ENCODE measurements around the gene EPHA6.
"Not testable (repeated sequence)": the region's sequence is repeated elsewhere in the genome, so short reads cannot be mapped to it uniquely, and the experiment has no call there.

Gene EPHA6

DNA sequence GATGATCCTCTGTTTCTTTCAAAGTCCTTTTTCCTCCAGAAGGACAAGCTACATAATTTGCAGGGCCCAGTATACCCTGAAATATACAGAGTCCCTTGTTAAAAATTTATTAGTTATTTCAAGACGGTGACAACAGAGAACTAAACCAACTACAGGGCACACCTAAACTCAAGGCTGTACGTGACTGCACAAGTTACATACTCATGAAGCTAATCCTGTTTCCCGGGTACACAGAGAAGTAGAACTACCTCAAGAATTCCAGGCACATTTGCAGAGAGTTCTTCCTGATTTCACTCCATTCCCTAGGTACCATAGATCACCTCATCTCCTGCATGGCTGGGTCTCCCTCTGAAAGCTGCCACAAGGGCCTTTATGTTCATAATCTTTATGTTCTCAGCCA is 670.8 kb downstream of the EPHA6 start:
- DNase-seq = no peak

DNA sequence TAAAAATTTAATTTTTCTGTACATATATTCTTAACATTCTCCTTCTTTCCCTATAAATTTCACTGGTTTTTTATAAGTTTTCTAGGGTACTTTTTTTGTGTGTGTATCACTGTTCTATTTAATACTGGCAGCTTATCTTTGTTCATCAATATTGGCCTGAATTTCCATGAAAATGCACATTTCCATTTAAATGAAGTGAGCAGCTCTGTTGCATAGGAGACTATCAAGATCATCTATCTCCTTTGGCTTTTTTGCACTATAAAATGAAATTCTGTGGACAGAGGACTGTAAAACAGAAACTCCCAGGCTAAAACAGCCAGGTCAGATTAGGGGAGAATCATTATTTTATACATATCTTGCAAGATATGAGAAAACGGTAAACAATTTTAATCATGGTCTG is 673.2 kb downstream of the EPHA6 start:
- no peak for DNase-seq

DNA sequence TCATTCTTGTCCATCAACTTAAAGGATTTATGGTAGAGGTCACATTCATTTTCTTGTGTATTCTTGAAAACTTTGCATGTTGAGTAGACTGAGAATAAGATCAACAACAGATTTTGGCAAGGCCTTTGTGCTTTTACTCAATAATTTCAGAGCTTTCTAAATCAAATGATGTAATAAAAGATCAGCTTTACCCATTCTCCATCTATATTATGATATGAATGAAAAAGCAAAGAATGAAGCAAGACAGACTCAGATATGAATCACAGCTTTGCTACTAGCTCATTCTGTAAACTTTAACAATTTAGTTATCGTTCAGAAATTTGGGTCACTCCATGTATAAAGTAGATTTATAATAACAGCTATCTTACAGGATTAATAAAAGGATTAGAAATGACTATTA is 674.3 kb downstream of the EPHA6 start:
- no peak for DNase-seq

DNA sequence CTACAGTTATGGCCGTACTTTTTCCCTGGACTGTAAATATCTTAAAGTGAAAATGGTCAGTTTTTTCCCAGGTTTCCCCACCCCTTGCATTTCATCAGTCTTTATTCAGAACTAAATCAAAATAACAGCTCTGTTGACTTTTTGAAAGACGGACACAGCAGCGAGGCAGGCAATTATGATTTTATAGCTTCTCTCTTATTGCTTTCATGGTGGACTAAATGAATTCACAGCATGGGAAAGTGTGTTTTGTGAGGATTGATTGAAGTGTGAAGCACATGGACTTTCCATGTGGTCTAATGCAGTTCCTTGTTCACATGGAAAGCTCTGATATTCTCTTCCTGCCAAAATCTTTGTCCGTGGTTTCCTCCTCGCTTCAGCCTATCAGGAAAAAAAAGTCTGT is 681.5 kb downstream of the EPHA6 start:
- DNase-seq = no peak

DNA sequence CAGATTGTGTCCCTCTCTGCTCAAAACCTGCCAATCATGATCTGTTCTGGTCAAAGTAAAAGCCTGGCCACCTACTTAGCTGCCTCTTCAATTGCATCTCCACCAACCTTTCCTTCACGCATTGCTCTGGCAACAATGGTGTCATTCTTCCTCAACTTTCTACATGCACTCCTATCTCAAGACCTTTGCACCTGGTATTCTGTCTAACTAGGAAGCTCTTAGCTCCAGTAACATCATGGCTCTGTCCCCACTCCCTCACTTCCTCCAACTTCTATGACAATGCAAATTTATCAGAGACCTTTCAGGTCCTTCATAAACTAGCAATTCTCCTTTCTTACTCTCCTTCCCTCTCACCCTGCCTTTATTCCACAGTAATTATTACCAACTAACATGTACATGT is 682.7 kb downstream of the EPHA6 start:
- DNase-seq = no peak

DNA sequence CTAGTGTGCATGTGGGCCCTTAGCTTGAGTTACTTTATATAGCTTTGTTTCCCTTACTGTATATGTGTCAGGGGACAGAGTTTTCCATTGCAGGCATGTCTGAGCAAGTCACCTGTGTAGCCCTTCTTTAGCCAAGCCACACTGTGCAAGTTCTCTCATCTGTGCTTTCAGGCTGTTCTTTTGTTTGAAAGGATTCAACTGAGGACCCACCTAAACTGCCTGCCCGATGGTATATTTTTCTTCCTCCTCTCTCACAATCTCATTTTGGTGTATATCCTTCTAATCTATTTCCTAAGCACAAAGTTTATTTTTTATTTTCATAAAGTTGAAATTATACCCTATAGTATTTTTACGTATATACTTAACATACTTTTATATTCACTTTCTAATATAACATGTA is 690.1 kb downstream of the EPHA6 start:
- DNase-seq = no peak

DNA sequence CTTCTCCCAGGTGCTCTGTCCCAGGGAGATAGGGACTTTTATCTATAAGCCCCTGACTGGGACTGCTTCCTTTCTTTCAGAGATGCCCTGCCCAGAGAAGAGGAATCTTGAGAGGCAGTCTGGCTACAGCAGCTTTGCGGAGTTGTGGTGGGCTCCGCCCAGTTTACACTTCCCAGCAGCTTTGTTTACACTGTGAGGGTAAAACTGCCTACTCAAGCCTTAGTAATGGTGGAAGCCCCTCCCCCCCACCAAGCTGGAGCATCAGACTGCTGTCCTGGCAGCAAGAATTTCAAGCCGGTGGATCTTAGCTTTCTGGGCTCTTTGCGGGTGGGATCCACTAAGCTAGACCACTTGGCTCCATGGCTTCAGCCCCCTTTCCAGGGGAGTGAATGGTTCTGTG is 696.4 kb downstream of the EPHA6 start:
- DNase-seq = no peak

DNA sequence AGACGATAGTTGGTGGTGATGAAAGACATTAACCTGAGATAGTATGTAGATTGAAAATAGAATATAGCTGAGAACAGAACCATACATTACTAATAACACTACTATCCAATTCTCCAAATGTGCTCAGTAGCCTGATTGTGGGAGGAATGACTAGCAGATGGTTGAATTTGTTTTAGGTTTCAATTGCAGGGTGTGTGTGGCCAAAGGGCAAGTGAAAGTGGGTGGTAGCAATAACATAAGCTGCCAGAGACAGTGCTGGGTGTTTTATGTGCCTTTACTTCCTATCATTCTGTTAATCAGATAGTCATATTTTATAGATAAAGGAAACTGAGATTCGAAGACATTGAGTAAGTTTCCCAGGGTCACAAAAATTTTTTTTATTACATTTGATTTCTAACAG is 700.7 kb downstream of the EPHA6 start:
- no peak for DNase-seq

DNA sequence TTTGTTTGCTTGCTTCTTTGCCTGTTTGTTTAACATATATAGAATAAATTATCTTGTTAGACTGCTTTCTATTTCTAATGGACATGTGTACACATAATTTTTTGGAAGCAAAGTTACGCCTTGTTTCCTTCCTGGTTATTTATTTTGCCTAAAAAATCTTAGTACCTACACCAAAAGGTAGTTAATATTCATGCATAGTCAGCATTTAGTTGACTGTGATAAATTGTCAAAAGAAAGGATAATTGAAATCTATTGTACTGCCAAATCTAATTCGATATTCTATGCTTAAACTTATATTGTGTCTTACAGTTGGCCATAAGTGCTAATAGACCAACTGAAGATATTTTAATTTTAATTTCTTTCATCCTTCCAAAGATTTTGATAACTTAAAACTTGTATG is 716.3 kb downstream of the EPHA6 start:
- DNase-seq = no peak

DNA sequence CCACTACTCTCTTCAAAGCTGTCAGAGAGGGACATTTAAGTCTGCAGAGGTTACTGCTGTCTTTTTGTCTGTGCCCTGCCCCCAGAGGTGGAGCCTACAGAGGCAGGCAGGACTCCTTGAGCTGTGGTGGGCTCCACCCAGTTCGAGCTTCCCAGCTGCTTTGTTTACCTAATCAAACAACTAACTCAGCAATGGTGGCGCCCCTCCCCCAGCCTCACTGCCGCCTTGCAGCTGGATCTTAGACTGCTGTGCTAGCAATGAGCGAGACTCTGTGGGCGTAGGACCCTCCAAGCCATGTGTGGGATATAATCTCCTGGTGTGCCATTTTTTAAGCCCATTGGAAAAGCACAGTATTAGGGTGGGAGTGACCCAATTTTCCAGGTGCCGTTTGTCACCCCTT is 733.2 kb downstream of the EPHA6 start:
- not testable (repeated sequence) for DNase-seq

DNA sequence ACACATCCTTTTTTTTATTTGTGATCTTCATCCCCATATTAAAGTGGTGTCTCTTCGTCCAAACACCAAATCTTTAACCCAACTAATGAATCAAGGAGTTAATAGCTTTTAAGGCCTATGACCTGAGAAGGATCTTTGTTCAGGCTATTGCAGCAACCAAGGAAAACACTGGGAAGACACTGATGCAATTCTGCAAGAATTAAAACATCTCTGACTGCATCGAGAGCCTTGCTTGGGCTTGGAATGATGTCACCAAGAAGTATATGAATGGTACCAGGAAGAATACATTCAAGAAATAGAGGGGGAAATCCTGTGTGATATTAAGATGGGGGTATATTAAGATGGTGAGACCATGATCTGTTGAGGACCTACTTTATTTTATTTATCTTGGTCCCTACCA is 736.0 kb downstream of the EPHA6 start:
- DNase-seq = no peak

DNA sequence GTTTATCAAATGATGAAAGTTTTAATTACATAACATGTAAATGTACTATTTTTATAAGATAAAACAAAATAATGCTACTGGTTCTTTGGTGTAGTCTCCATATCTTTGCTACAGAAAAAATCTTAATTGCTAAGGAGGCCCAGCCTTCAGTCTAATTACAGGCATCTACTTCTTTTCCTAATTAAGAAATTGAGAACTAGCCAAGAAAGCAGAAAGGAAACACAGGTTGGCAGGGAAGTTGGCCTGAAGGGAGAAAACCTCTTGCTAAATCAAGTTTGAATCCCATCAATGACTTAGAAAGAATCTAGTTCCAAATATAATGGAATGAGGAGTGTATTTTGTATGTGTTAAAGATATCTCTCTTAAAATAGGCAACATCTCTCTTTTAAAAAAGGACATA is 737.8 kb downstream of the EPHA6 start:
- DNase-seq = no peak

DNA sequence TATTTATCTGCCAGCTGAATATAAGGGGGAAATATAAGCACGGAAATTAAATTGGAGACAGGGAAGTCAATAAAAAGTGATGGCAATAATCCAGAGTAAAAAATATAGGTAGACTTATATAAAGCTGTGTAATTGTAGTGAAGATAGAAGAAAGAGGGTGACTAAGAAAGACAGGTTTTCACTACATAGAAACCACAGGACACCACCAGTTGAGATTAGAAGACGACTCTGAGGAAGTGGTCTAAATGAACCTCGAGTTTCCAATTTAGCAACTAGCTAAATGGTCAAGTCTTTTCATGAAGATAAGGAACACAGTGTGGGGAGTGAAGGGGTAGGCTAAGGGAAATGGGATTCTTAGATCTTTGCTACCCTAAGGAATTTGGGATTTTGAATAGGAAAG is 761.3 kb downstream of the EPHA6 start:
- no peak for DNase-seq

DNA sequence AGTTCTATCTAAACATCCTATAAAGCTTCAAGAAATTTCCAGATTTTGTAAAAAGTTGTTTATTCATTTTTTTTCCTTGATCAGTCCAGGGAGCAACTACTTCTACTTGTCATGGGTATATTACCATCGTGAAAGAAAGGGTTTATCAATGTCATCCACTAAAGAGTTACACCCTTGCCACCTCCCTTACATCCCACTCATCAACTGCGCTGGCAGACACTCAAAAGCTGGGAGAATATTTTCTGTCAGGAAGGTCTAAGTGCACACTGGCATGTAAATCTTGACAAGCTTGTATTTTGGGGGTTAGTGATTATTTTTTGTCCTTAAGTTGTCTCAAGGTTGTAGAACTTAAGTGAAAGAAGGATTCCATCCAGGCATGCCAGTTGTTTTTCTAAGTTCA is 761.8 kb downstream of the EPHA6 start:
- no peak for DNase-seq

DNA sequence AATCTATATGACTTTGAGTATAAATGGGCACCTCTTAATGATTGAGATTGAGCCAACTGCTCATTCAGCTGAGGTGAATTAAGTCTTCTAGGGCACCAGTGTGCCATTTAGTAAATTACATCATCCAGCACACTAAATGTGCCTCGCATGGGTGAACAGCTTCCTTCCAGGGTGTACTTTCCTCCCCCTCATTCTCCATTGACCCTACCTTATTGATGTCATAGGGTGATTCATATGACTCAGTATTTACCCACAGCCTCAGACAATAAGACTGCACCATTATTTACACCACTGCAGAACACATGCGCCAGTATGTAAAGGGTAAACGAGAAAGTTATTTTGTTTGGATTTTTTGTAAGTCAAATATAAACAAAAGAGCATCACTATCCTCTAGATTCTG is 765.0 kb downstream of the EPHA6 start:
- no peak for DNase-seq

DNA sequence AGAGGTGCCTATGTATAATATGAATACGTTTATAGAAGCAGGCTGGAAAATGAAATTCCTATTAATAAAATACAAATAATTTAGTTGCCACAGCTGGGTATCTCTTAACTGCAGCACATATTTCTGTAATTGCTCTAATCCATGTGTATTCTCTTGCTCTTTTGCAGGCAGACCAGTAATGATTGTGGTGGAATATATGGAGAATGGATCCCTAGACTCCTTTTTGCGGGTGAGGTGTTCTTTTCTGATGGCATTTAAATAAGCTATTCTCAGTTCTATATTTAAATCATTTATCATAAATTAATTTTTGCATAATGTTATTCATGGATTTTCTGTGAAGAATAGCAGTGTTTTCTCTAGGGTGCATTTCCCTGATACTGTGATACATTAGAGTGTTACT is 796.2 kb downstream of the EPHA6 start:
- no peak for DNase-seq

DNA sequence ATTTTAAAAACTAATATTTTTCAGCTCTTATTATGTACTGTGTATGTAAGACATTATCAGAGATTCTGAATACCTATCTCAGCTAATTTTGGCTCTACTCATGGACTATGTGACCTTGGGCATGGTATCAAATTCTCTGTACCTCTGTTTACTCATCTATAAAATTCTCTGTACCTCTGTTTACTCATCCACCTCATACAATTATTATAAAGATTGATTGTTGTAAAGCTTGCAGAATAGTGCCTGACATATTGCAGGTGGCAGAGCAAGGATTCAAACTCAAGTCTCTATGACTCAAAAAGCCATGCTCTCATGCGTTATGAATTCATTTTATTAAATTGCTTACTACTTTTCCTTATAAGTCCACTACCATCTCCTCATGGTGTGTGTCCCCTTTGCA is 798.2 kb downstream of the EPHA6 start:
- no peak for DNase-seq

DNA sequence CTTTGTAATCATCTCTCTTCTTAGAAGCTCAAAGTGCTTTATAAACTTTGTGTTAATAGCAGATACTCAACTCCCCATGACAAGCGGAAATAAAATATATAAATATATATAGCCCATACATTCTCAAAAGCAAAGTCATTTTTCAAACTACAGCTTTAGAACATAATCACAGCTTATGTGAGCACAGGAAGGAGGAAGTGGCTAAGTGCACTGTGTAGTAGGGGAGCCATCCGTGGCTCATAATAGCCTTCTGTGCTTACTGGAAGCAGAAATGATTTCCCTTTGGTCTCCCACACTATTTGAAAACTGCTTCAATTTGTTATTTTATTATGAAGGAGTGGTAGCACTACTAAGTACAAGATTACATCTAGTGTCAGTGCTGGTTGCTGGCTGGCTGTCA is 798.7 kb downstream of the EPHA6 start:
- no peak for DNase-seq

DNA sequence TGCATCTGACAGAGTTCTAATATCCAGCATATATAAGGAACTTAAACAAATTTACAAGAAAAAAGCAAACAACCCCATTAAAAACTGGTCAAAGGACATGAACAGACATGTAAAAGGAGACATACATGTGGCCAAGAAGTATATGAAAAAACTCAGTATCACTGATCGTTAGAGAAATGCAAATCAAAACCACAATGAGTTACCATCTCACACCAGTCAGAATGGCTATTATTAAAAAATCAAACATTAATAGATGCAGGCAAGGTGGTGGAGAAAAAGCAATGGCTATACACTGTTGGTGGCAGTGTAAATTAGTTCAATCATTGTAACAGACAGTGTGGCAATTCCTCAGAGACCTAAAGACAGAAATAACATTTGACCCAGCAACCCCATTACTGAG is 806.1 kb downstream of the EPHA6 start:
- DNase-seq = not testable (repeated sequence)

DNA sequence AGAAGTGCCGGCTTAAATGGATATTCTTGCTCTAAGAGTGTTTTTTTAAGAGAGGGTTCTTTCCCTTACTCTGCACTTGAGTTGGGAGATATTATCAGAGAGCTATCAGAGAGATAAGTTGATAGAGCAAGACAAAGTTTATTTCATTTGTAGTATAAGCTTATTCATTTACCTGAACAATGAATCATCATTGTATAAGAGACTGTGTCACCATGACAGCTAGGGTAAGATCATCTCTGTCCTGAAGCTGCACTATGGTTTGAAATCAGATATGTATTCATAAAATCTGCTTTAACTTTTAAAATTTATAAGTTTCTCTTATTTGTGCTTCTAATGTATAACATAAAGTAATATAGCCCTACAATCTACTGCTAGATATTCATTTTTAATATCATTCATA is 822.1 kb downstream of the EPHA6 start:
- no peak for DNase-seq

DNA sequence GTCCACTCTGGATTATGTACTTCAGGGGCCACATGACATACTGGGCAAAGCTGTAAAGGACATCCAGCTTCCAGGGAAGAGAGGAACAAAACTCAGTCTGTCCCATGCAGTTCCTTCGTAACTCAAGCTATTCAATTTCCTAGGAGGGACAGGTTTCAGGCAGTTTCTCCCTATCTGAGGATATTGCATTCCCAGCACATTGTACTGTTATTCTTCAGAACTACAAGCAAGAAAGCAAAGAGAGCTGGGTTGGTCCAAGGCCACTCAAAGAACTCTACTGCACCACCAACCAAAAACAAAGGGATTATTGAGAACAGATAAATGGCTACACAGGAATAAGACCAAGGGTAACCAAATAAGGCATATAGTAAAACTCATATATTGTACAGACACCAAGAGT is 832.5 kb downstream of the EPHA6 start:
- DNase-seq = no peak

DNA sequence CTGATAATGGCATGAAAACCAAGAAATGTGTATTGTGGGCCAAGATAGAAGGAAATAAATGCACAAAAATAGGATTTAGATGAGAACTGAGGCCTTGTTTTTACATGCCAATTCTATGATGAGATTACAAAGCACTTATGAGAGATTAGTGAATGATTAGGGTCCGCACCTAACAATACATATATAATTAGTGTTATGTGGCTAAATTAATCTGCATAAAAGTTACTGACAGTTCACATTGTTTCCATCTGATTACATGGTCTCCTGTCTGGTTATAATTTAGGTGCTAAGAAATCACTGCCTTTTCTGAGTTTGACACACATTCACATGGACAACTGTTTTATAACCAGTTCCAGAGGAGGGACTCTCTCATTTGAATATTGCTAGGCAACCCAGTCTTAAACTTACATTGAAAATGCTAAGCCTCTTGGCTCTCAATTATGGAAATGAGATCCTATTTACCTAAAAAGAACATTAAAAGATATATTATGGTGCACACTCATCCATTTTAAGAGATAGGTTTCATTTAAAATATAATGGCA is 833.1 kb downstream of the EPHA6 start:
- DNase-seq = no peak

DNA sequence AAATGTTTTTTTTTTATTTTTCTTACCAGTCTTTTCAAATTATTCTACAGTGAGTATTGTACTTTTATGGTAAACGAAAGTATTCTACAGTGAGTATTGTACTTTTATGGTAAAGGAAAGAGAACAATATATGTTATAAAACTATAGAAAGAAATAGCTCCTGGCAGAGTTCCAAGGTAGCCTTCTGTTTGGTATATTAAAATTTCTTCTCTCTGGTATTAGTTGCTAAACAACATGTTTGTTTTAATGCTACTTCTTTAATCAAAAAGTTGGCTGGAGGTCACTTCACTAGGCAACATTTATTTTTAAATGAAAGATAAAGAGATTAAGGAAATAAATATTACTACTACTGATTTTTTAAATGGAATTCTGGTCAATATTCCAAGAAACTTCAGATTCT is 841.6 kb downstream of the EPHA6 start:
- DNase-seq = no peak

DNA sequence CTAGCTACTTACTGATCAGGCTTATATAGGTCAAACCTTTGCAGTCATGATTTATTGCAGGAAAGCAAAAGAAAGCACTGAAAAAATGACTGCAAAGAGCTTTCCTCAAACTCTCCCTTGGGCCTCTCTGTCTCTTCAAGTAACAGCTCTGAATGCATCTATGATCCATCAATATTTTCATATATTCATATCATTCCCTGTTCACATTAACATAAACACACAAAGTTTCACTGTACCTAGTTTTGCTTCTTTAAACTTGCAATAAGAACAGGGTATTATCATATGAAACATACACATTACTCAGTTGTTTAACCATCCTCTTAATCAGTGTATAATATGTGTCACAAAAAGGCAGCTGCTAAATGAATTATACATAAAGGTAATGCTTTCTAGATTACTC is 842.2 kb downstream of the EPHA6 start:
- DNase-seq = no peak

DNA sequence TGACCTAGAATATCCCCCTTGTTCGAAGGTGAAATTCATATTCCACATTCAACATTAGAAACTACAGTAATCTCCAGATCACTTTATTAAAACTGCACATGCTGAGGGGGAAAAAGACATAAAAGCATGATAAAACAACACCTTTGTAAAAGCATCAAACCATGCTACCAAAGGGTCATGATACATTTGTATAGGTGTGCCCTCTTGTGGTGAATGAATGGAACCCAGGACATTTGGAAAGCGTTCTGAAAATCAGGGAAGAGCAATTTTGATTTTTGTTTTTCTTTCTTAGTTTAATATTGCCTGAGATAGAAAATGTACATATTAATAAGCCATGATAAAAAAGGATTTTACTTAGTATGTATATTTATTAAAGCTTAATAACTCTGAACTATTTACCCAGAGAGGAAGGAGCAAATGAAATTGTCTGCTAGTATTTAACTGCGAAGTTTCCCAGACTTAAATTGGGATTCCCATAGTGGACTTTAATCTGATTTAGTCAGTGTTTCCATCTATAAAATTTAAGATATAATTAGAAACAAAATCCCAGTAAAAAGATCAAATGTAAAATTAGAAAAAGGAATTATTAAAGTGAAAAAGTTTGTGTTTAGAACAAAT is 844.4 kb downstream of the EPHA6 start:
- peak; percentile 30 for DNase-seq

DNA sequence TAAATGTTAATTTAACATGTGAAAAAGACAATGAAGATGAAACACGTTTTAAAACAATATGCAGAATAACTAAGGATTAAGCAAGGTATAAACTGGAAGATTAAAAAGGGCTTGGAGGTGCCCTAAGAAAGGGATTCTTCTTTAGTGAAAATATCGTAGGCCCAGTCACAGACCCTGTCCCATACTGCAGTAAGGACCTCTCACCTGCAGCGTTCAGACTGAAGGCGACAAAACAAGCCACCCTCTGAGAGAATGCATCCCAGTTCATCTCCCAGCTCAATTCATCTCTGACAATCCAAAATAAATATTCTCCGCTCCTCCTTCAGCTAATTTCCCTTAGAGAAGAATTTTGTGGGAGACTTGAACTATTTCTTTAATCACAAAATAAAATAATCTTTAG is 847.9 kb downstream of the EPHA6 start:
- DNase-seq = no peak
